IPS-18c (cell line): ENCODE data around the gene FBXO39.
A peak's percentile ranks its signal among the peaks of the same experiment; 100 is the strongest.
"Not testable (repeated sequence)": the region's sequence is repeated elsewhere in the genome, so short reads cannot be mapped to it uniquely, and the experiment has no call there.

Experiments used
- H3K4me3 ChIP-seq: 2 replicates; pipeline ENCODE4 v1.7.0; 2013; ENCODE audit warnings: low read depth, mild to moderate bottlenecking, low read length, moderate library complexity; ENCODE audit not compliant: insufficient read depth
- H3K9me3 ChIP-seq: one replicate; pipeline ENCODE4 v1.6.1; 2013; ENCODE audit warnings: mild to moderate bottlenecking, low read length, moderate library complexity; ENCODE audit not compliant: control insufficient read depth, insufficient read depth

FBXO39 gene

GRCh38 chr17:6775871-6776405 is at the start of gene FBXO39:
Gene FBXO39, plus strand, starts transcription at chr17:6776215. Its CDS starts 3,654 bp downstream, at chr17:6779869.
- peaks cover 2% of the 10 kb centered on the region for H3K9me3 ChIP-seq
- H3K4me3 ChIP-seq, result peak within 1 kb of the TSS; percentile 59

GRCh38 chr17:6729531-6729930 is 46.5 kb upstream of the FBXO39 start:
- peaks cover 2% of the 10 kb centered on the region for H3K9me3 ChIP-seq
- H3K4me3 ChIP-seq, result no peak overlapping the region

GRCh38 chr17:6746665-6747064 is 29.4 kb upstream of the FBXO39 start:
- H3K4me3 ChIP-seq, H3K9me3 ChIP-seq: not testable (repeated sequence)

- H3K9me3 ChIP-seq, result peaks cover 2% of the 10 kb centered on the region
- H3K4me3 ChIP-seq, result no peak overlapping the region
Observed at GRCh38 chr17:6748617-6749016, 27.4 kb upstream of the FBXO39 start.

GRCh38 chr17:6749519-6749918 is 26.5 kb upstream of the FBXO39 start:
- Histone ChIP-seq H3K9me3 (no peaks in the 10 kb centered on the region), H3K4me3 (no peak overlapping the region)

- H3K4me3 ChIP-seq, result no peak overlapping the region
- H3K9me3 ChIP-seq, result no peaks in the 10 kb centered on the region
Observed at GRCh38 chr17:6752068-6752909, 23.7 kb upstream of the FBXO39 start.

- no peak overlapping the region for H3K4me3 ChIP-seq
- H3K9me3 ChIP-seq, result no peaks in the 10 kb centered on the region
Observed at GRCh38 chr17:6753006-6753445, 23.0 kb upstream of the FBXO39 start.

- Histone ChIP-seq H3K4me3 (no peak overlapping the region), H3K9me3 (no peaks in the 10 kb centered on the region)
Observed at GRCh38 chr17:6753546-6753945, 22.5 kb upstream of the FBXO39 start.

GRCh38 chr17:6755281-6755680 is 20.7 kb upstream of the FBXO39 start:
- Histone ChIP-seq H3K9me3 (no peaks in the 10 kb centered on the region), H3K4me3 (no peak overlapping the region)

GRCh38 chr17:6755731-6756184 is 20.3 kb upstream of the FBXO39 start, which contains the start of gene XAF1:
Gene XAF1, plus strand, starts transcription at chr17:6756046. Its CDS starts 33 bp downstream, at chr17:6756079.
- no peaks in the 10 kb centered on the region for H3K9me3 ChIP-seq
- H3K4me3 ChIP-seq, result no peak within 1 kb of the TSS

- H3K9me3 ChIP-seq, result no peaks in the 10 kb centered on the region
Observed at GRCh38 chr17:6756425-6757031, 19.5 kb upstream of the FBXO39 start.

GRCh38 chr17:6757747-6758146 is 18.3 kb upstream of the FBXO39 start:
- no peaks in the 10 kb centered on the region for H3K9me3 ChIP-seq
- no peak overlapping the region for H3K4me3 ChIP-seq

More at GRCh38 chr17:6756425-6757031, 19.5 kb upstream of the FBXO39 start:
- H3K4me3 ChIP-seq, result no peak overlapping the region

- H3K9me3 ChIP-seq, result no peaks in the 10 kb centered on the region
- H3K4me3 ChIP-seq, result no peak overlapping the region
Observed at GRCh38 chr17:6761779-6762178, 14.2 kb upstream of the FBXO39 start.

GRCh38 chr17:6768447-6768846 is 7.6 kb upstream of the FBXO39 start:
- H3K9me3 ChIP-seq, result no peaks in the 10 kb centered on the region
- H3K4me3 ChIP-seq, result no peak overlapping the region

GRCh38 chr17:6772016-6772415 is 4.0 kb upstream of the FBXO39 start:
- Histone ChIP-seq H3K9me3 (peaks cover 2% of the 10 kb centered on the region), H3K4me3 (no peak overlapping the region)

GRCh38 chr17:6774906-6775305 is 1.1 kb upstream of the FBXO39 start:
- H3K9me3 ChIP-seq, result not testable (repeated sequence)

GRCh38 chr17:6779411-6779810 is 3.4 kb downstream of the FBXO39 start:
- Histone ChIP-seq H3K9me3 (peaks cover 2% of the 10 kb centered on the region), H3K4me3 (no peak overlapping the region)

More at GRCh38 chr17:6774906-6775305, 1.1 kb upstream of the FBXO39 start:
- not testable (repeated sequence) for H3K4me3 ChIP-seq

- Histone ChIP-seq H3K9me3 (peaks cover 2% of the 10 kb centered on the region), H3K4me3 (no peak overlapping the region)
Observed at GRCh38 chr17:6780001-6780400, 4.0 kb downstream of the FBXO39 start.
